SW 1271 (cell line): ENCODE measurements around the gene ANAPC16.
"Not testable (repeated sequence)": the region's sequence is repeated elsewhere in the genome, so short reads cannot be mapped to it uniquely, and the experiment has no call there.

ENCODE experiments used
- DNase-seq, 2 experiments: peaks; one replicate each; lab custom pipeline; 2025; lab: John Stamatoyannopoulos, UW

The ANAPC16 gene

GRCh38 chr10:72263613-72264241, 47.9 kb downstream of the ANAPC16 start:
- DNase-seq: no peak

GRCh38 chr10:72264536-72264935, 48.7 kb downstream of the ANAPC16 start:
- no peak for DNase-seq

- no peak for DNase-seq
These were observed 49.7 kb downstream of the ANAPC16 start for GRCh38 chr10:72265508-72265907.

GRCh38 chr10:72265990-72266865, 50.4 kb downstream of the ANAPC16 start:
- no peak for DNase-seq

- DNase-seq: no peak
These were observed 51.6 kb downstream of the ANAPC16 start for GRCh38 chr10:72267381-72267780.

GRCh38 chr10:72267819-72268399, 52.1 kb downstream of the ANAPC16 start:
- no peak for DNase-seq

GRCh38 chr10:72268475-72269200, 52.8 kb downstream of the ANAPC16 start:
- not testable (repeated sequence) for DNase-seq

- no peak for DNase-seq
These were observed 54.9 kb downstream of the ANAPC16 start for GRCh38 chr10:72270607-72271281.

- peak; percentile 39 to 58 for DNase-seq
These were observed 57.0 kb downstream of the ANAPC16 start for GRCh38 chr10:72272689-72273409.

GRCh38 chr10:72273410-72274212, 57.8 kb downstream of the ANAPC16 start, which contains the start of gene DDIT4:
DDIT4 (plus strand) TSS chr10:72273924; CDS start chr10:72274217, 293 bp downstream.
- DNase-seq: peak; percentile 91 to 92

- no peak for DNase-seq
These were observed 58.5 kb downstream of the ANAPC16 start for GRCh38 chr10:72274213-72274729.

- DNase-seq: peak in 1 of 2 experiments; percentile 44
These were observed 59.0 kb downstream of the ANAPC16 start for GRCh38 chr10:72274730-72275350.

GRCh38 chr10:72275351-72276012, 59.7 kb downstream of the ANAPC16 start:
- DNase-seq: no peak

- no peak for DNase-seq
These were observed 60.2 kb downstream of the ANAPC16 start for GRCh38 chr10:72276013-72276387.

- DNase-seq: no peak
These were observed 60.9 kb downstream of the ANAPC16 start for GRCh38 chr10:72276421-72277339.

- no peak for DNase-seq
These were observed 61.7 kb downstream of the ANAPC16 start for GRCh38 chr10:72277340-72277995.

- no peak for DNase-seq
These were observed 62.3 kb downstream of the ANAPC16 start for GRCh38 chr10:72277996-72278667.
